ENCODE results near the gene SLC25A22. TPM values are rescaled to one million over a fixed set of nuclear protein-coding genes. Genes with fewer than 3 reads are reported as not detected.

Gene SLC25A22
- total RNA-seq, 1 donor from 2014 or later, result 35.4 TPM

- Mint-ChIP-seq H3K27ac (no peak overlapping the region), H3K4me1 (peaks cover 16% of the 10 kb centered on the region), H3K4me3 (no peak overlapping the region), H3K9me3 (no peaks in the 10 kb centered on the region), H3K27me3 (no peaks in the 10 kb centered on the region), H3K36me3 (ENCODE audit: low read depth) (peaks cover 2% of the 10 kb centered on the region)
- DNase-seq, result no peak
- intact Hi-C loops (cut with micrococcal nuclease), result no loop called here
- ATAC-seq (ENCODE audit: low read depth), result no peak
- ChIA-PET POLR2A (interaction anchor here (2.3 kb wide), 1 partner anchor 16 kb away, joined by 9 read pairs; the partner anchor contains the start of gene PNPLA2), CTCF (no interaction called here)
- no peak for TF ChIP-seq CTCF (IDR thresholded peaks at IDR 0.05)
Observed at GRCh38 chr11:803467-803742, 5.3 kb upstream of the SLC25A22 start.

DNA sequence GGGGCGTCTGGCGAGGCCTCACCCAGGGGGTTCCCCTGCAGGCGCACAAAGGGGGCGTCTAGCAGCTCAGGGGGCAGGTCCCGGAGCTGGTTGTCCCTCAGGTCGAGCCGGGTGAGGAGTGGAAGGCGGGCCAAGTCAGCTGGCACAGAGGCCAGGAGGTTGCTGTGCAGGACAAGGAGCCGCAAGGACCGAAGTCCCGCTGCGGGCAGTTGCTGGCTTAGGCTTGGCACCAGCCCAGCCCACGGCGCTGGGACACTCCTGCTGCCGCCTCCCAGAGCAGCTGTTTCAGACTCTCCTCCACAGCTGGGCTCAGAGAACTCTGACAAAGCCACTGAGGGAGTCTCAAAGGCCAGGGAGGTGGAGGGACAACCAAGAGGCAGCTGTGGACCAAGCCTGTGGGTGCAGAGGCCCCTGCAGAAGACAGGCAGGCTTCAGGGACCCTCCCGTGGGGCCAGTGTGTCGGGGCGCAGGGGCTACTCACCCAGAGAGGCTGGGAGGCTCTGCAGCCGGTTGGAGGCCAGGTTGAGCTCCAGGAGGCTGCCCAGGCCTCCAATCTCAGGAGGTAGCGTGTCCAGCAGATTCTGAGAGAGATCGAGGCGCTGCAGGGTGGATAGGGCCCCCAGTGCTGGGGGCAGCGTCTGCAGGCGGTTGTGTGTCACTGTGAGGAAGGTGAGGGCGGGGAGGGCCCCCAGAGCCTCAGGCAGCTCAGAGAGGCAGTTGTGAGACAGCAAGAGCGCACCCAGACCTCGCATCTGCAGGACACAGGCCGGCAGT is 4.8 kb upstream of the SLC25A22 start:
- ChIA-PET POLR2A (interaction anchor here (2.3 kb wide), 1 partner anchor 17 kb away, joined by 9 read pairs; the partner anchor contains the start of gene PNPLA2), CTCF (no interaction called here)
- Mint-ChIP-seq H3K4me3 (no peak overlapping the region), H3K36me3 (ENCODE audit: low read depth) (peaks cover 2% of the 10 kb centered on the region), H3K27ac (no peak overlapping the region), H3K27me3 (no peaks in the 10 kb centered on the region), H3K9me3 (no peaks in the 10 kb centered on the region), H3K4me1 (peaks cover 13% of the 10 kb centered on the region)
- DNase-seq (no peak), ATAC-seq (ENCODE audit: low read depth) (no peak)
- intact Hi-C loops (cut with micrococcal nuclease), result no loop called here
- no peak for TF ChIP-seq CTCF (IDR thresholded peaks at IDR 0.05)

DNA sequence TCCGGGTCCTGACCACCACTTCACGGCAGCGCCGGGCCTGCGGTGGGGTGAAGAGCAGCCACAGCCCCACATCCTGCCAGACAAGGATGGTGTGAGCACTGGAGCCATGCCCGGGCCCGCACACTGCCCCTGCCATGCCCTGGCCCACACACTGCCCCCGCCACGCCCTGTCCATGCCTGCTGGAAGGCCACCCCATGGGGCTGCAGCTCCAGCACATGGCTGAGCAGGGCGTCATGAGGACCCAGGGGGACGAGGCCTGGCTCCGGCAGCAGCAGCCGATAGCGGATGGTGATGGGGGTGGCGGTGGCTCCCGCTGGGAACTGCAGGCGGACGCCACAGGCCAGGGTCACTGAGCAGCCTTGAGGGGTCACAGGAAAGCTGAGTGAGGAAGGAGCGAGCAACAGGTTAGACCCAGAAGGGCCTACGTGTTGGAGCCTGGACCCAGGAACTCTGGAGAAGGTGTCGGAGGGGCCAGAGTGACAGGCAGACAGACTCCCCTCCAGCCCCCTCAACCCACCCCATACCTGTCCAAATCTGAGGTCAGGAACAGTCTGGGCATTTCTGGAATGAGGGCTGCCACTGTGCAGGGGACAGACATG is 4.0 kb upstream of the SLC25A22 start:
- H3K27ac Mint-ChIP-seq, result no peak overlapping the region
- peaks cover 13% of the 10 kb centered on the region for H3K4me1 Mint-ChIP-seq
- H3K9me3 Mint-ChIP-seq, result no peaks in the 10 kb centered on the region
- no peak overlapping the region for H3K4me3 Mint-ChIP-seq
- intact Hi-C loops (cut with micrococcal nuclease), result no loop called here
- H3K27me3 Mint-ChIP-seq, result no peaks in the 10 kb centered on the region
- POLR2A ChIA-PET, result no interaction called here
- CTCF ChIA-PET, result no interaction called here
- ATAC-seq (ENCODE audit: low read depth) (no peak), DNase-seq (no peak)
- no peak for TF ChIP-seq CTCF (IDR thresholded peaks at IDR 0.05)
- peaks cover 2% of the 10 kb centered on the region for H3K36me3 Mint-ChIP-seq (ENCODE audit: low read depth)

DNA sequence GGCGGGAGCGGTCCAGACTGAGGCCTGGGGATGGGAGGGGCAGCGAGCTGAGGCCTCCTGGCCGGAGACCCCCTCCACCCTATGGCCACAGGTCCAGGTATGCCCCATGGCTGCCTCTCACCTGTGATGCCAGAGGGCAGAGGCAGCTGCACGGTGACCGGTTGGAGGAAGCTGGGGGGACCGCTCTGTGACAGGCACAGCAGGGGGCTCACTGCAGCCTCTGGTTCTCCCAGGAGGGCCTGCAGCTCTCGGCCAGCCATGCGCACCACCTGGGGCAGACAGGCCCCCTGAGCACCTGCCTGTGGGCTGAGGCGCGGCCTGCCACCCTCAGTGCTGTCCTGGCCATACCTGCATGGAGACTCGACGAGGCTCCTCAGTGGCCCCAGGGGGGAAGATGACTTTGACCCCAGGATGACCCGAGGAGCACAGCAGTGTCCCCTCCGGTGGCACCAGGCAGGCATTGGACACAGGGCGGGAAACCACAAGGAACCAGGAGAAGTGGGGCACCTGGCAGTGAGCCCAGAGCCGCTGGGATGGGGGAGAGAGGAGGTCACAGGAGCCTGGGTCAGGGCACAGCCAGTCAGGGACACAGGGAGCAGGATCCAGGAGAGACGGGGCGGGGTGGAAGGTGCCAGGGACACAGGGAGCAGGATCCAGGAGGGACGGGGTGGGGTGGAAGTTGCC is 3.2 kb upstream of the SLC25A22 start:
- POLR2A ChIA-PET, result interaction anchor here (0.6 kb wide), 1 partner anchor 100 kb away, joined by 3 read pairs; no protein-coding TSS in a partner anchor
- no peak overlapping the region for H3K27ac Mint-ChIP-seq

More for the DNA sequence above, 3.2 kb upstream of the SLC25A22 start:
- ATAC-seq (ENCODE audit: low read depth), result no peak
- H3K27me3 Mint-ChIP-seq, result no peaks in the 10 kb centered on the region
- no peak for TF ChIP-seq CTCF (IDR thresholded peaks at IDR 0.05)
- no peak overlapping the region for H3K4me3 Mint-ChIP-seq
- no peaks in the 10 kb centered on the region for H3K9me3 Mint-ChIP-seq
- intact Hi-C loops (cut with micrococcal nuclease), result no loop called here
- peaks cover 22% of the 10 kb centered on the region for H3K4me1 Mint-ChIP-seq
- CTCF ChIA-PET, result no interaction called here
- no peak for DNase-seq
- H3K36me3 Mint-ChIP-seq (ENCODE audit: low read depth), result peaks cover 2% of the 10 kb centered on the region

All from activated B cell treated with CpG ODN at 0.5 μM for 24 hours (primary cell).